ENCODE measurements around the gene B4GALT1.
A peak's percentile ranks its signal among the peaks of the same experiment; 100 is the strongest.

The B4GALT1 gene

GRCh38 chr9:33153001-33153400, 14.1 kb downstream of the B4GALT1 start:
- Histone ChIP-seq H3K4me2 (ENCODE audit: low read length, poor library complexity, severe bottlenecking) (no peak overlapping the region), H2BK12ac (ENCODE audit: low read length in 2 of 2) (no peak overlapping the region), H3K27ac (ENCODE audit: low read length, poor library complexity, severe bottlenecking) (no peak overlapping the region), H4K8ac (ENCODE audit: low read length) (no peak overlapping the region), H3K27me3 (ENCODE audit: control insufficient read depth in 1 of 2, insufficient read depth in 1 of 2, low read length in 2 of 2) (no peaks in the 10 kb centered on the region), H3K9ac (ENCODE audit: low read length) (no peak overlapping the region), H3K4ac (ENCODE audit: low read depth in 1 of 2, low read length in 2 of 2) (no peak overlapping the region), H3K14ac (ENCODE audit: low read length in 2 of 2) (no peak overlapping the region), H3K4me3 (ENCODE audit: insufficient read depth in 1 of 2, low read depth in 1 of 2, low read length in 2 of 2) (no peak overlapping the region), H3K23ac (ENCODE audit: low read length in 2 of 2) (no peak overlapping the region), H2AK5ac (ENCODE audit: low read length, severe bottlenecking) (no peak overlapping the region), H3K18ac (ENCODE audit: low read depth in 1 of 2, low read length in 2 of 2) (no peak overlapping the region), H2BK120ac (ENCODE audit: low read depth, low read length) (no peak overlapping the region), H2AFZ (ENCODE audit: low read depth, low read length) (no peak overlapping the region), H3K79me1 (replicated peaks; ENCODE audit: low read length, poor library complexity, severe bottlenecking) (peaks cover 18% of the 10 kb centered on the region), H2BK15ac (ENCODE audit: low read depth, poor library complexity, severe bottlenecking) (peak overlapping the region; percentile 48), H3K9me3 (ENCODE audit: control insufficient read depth, low read length) (no peaks in the 10 kb centered on the region), H2BK5ac (ENCODE audit: low read depth, low read length, poor library complexity, severe bottlenecking) (no peak overlapping the region), H3K4me1 (ENCODE audit: control insufficient read depth, insufficient read depth, low read depth, low read length) (peaks cover 8% of the 10 kb centered on the region), H4K91ac (ENCODE audit: low read length) (no peak overlapping the region), H3K36me3 (ENCODE audit: control insufficient read depth in 1 of 2, insufficient read depth in 2 of 2, low read depth in 1 of 2, low read length in 2 of 2) (no peaks in the 10 kb centered on the region)
- no CpG with 5 or more reads among the region's 2 CpGs for WGBS
- DNase-seq, result no peak

GRCh38 chr9:33151601-33152000, 15.5 kb downstream of the B4GALT1 start:
- no peaks in the 10 kb centered on the region for H3K9me3 ChIP-seq (ENCODE audit: control insufficient read depth, low read length)
- H3K4me3 ChIP-seq (ENCODE audit: insufficient read depth in 1 of 2, low read depth in 1 of 2, low read length in 2 of 2), result peak overlapping the region in 1 of 2 experiments; percentile 52
- H3K18ac ChIP-seq (ENCODE audit: low read depth in 1 of 2, low read length in 2 of 2), result no peak overlapping the region
- no peak overlapping the region for H2AK5ac ChIP-seq (ENCODE audit: low read length, severe bottlenecking)
- DNase-seq, result no peak
- no peak overlapping the region for H2BK120ac ChIP-seq (ENCODE audit: low read depth, low read length)
- no peaks in the 10 kb centered on the region for H3K27me3 ChIP-seq (ENCODE audit: control insufficient read depth in 1 of 2, insufficient read depth in 1 of 2, low read length in 2 of 2)
- no peak overlapping the region for H3K23ac ChIP-seq (ENCODE audit: low read length in 2 of 2)
- peak overlapping the region; percentile 51 for H3K9ac ChIP-seq (ENCODE audit: low read length)
- H3K4me2 ChIP-seq (ENCODE audit: low read length, poor library complexity, severe bottlenecking), result no peak overlapping the region
- H3K36me3 ChIP-seq (ENCODE audit: control insufficient read depth in 1 of 2, insufficient read depth in 2 of 2, low read depth in 1 of 2, low read length in 2 of 2), result no peaks in the 10 kb centered on the region
- no peak overlapping the region for H3K4ac ChIP-seq (ENCODE audit: low read depth in 1 of 2, low read length in 2 of 2)
- peaks cover 6% of the 10 kb centered on the region for H3K4me1 ChIP-seq (ENCODE audit: control insufficient read depth, insufficient read depth, low read depth, low read length)
- no peak overlapping the region for H4K8ac ChIP-seq (ENCODE audit: low read length)
- H3K79me1 ChIP-seq (replicated peaks; ENCODE audit: low read length, poor library complexity, severe bottlenecking), result peaks cover 21% of the 10 kb centered on the region
- H3K27ac ChIP-seq (ENCODE audit: low read length, poor library complexity, severe bottlenecking), result peak overlapping the region; percentile 76
- no peak overlapping the region for H3K14ac ChIP-seq (ENCODE audit: low read length in 2 of 2)
- H2BK12ac ChIP-seq (ENCODE audit: low read length in 2 of 2), result no peak overlapping the region
- no peak overlapping the region for H2BK15ac ChIP-seq (ENCODE audit: low read depth, poor library complexity, severe bottlenecking)
- no peak overlapping the region for H2AFZ ChIP-seq (ENCODE audit: low read depth, low read length)
- no peak overlapping the region for H4K91ac ChIP-seq (ENCODE audit: low read length)
- 100% methylated on average over 2 of the region's 2 CpGs for WGBS
- no peak overlapping the region for H2BK5ac ChIP-seq (ENCODE audit: low read depth, low read length, poor library complexity, severe bottlenecking)

- peak overlapping the region; percentile 76 for H3K27ac ChIP-seq (ENCODE audit: low read length, poor library complexity, severe bottlenecking)
- peaks cover 25% of the 10 kb centered on the region for H3K79me1 ChIP-seq (replicated peaks; ENCODE audit: low read length, poor library complexity, severe bottlenecking)
- H4K91ac ChIP-seq (ENCODE audit: low read length), result no peak overlapping the region
- H3K4me3 ChIP-seq (ENCODE audit: insufficient read depth in 1 of 2, low read depth in 1 of 2, low read length in 2 of 2), result peak overlapping the region in 1 of 2 experiments; percentile 52
- H2BK5ac ChIP-seq (ENCODE audit: low read depth, low read length, poor library complexity, severe bottlenecking), result no peak overlapping the region
- DNase-seq, result peak; percentile 95
- peaks cover 6% of the 10 kb centered on the region for H3K4me1 ChIP-seq (ENCODE audit: control insufficient read depth, insufficient read depth, low read depth, low read length)
- H3K4ac ChIP-seq (ENCODE audit: low read depth in 1 of 2, low read length in 2 of 2), result no peak overlapping the region
- no peaks in the 10 kb centered on the region for H3K36me3 ChIP-seq (ENCODE audit: control insufficient read depth in 1 of 2, insufficient read depth in 2 of 2, low read depth in 1 of 2, low read length in 2 of 2)
- no peak overlapping the region for H3K14ac ChIP-seq (ENCODE audit: low read length in 2 of 2)
- H3K18ac ChIP-seq (ENCODE audit: low read depth in 1 of 2, low read length in 2 of 2), result peak overlapping the region in 1 of 2 experiments; percentile 43
- peak overlapping the region; percentile 61 for H2BK120ac ChIP-seq (ENCODE audit: low read depth, low read length)
- H2BK15ac ChIP-seq (ENCODE audit: low read depth, poor library complexity, severe bottlenecking), result no peak overlapping the region
- H3K23ac ChIP-seq (ENCODE audit: low read length in 2 of 2), result no peak overlapping the region
- H4K8ac ChIP-seq (ENCODE audit: low read length), result peak overlapping the region; percentile 4
- H3K9ac ChIP-seq (ENCODE audit: low read length), result peak overlapping the region; percentile 51
- no peaks in the 10 kb centered on the region for H3K27me3 ChIP-seq (ENCODE audit: control insufficient read depth in 1 of 2, insufficient read depth in 1 of 2, low read length in 2 of 2)
- no peak overlapping the region for H2AK5ac ChIP-seq (ENCODE audit: low read length, severe bottlenecking)
- no peaks in the 10 kb centered on the region for H3K9me3 ChIP-seq (ENCODE audit: control insufficient read depth, low read length)
- peak overlapping the region; percentile 58 for H3K4me2 ChIP-seq (ENCODE audit: low read length, poor library complexity, severe bottlenecking)
- H2AFZ ChIP-seq (ENCODE audit: low read depth, low read length), result no peak overlapping the region
- 14% methylated on average over 4 of the region's 5 CpGs for WGBS
- H2BK12ac ChIP-seq (ENCODE audit: low read length in 2 of 2), result peak overlapping the region in 1 of 2 experiments; percentile 84
Measured at GRCh38 chr9:33151007-33151557, 16.1 kb downstream of the B4GALT1 start.

GRCh38 chr9:33148367-33149014, 18.6 kb downstream of the B4GALT1 start:
- H3K4me2 ChIP-seq (ENCODE audit: low read length, poor library complexity, severe bottlenecking), result no peak overlapping the region
- H2BK120ac ChIP-seq (ENCODE audit: low read depth, low read length), result no peak overlapping the region
- H2AK5ac ChIP-seq (ENCODE audit: low read length, severe bottlenecking), result no peak overlapping the region
- no peak for DNase-seq
- H3K14ac ChIP-seq (ENCODE audit: low read length in 2 of 2), result no peak overlapping the region
- no peak overlapping the region for H2AFZ ChIP-seq (ENCODE audit: low read depth, low read length)
- no peak overlapping the region for H4K91ac ChIP-seq (ENCODE audit: low read length)
- no peak overlapping the region for H3K27ac ChIP-seq (ENCODE audit: low read length, poor library complexity, severe bottlenecking)
- WGBS, result 63% methylated on average over 2 of the region's 4 CpGs
- H4K8ac ChIP-seq (ENCODE audit: low read length), result no peak overlapping the region
- no peak overlapping the region for H3K23ac ChIP-seq (ENCODE audit: low read length in 2 of 2)
- no peak overlapping the region for H3K4me3 ChIP-seq (ENCODE audit: insufficient read depth in 1 of 2, low read depth in 1 of 2, low read length in 2 of 2)
- H3K79me1 ChIP-seq (replicated peaks; ENCODE audit: low read length, poor library complexity, severe bottlenecking), result peaks cover 22% of the 10 kb centered on the region
- peaks cover 0 to 5% of the 10 kb centered on the region in 2 experiments for H3K36me3 ChIP-seq (ENCODE audit: control insufficient read depth in 1 of 2, insufficient read depth in 2 of 2, low read depth in 1 of 2, low read length in 2 of 2)
- H3K18ac ChIP-seq (ENCODE audit: low read depth in 1 of 2, low read length in 2 of 2), result no peak overlapping the region
- H3K27me3 ChIP-seq (ENCODE audit: control insufficient read depth in 1 of 2, insufficient read depth in 1 of 2, low read length in 2 of 2), result no peaks in the 10 kb centered on the region
- no peak overlapping the region for H2BK12ac ChIP-seq (ENCODE audit: low read length in 2 of 2)
- no peak overlapping the region for H2BK5ac ChIP-seq (ENCODE audit: low read depth, low read length, poor library complexity, severe bottlenecking)
- peak overlapping the region in 1 of 2 experiments; percentile 2 for H3K4ac ChIP-seq (ENCODE audit: low read depth in 1 of 2, low read length in 2 of 2)
- peaks cover 5% of the 10 kb centered on the region for H3K4me1 ChIP-seq (ENCODE audit: control insufficient read depth, insufficient read depth, low read depth, low read length)
- no peak overlapping the region for H3K9ac ChIP-seq (ENCODE audit: low read length)
- no peaks in the 10 kb centered on the region for H3K9me3 ChIP-seq (ENCODE audit: control insufficient read depth, low read length)
- no peak overlapping the region for H2BK15ac ChIP-seq (ENCODE audit: low read depth, poor library complexity, severe bottlenecking)

Data from mesenchymal stem cell (in vitro differentiated cells and primary cell).